Putamen (tissue), 1 donor: ENCODE data around the gene CLTRN.
"Not testable (repeated sequence)": the region's sequence is repeated elsewhere in the genome, so short reads cannot be mapped to it uniquely, and the experiment has no call there.

Source experiments
- DNase-seq: peaks from one replicate; pipeline ENCODE4 v3.0.0-alpha.2; 2016; ENCODE audit warnings: low spot score

The CLTRN gene

GRCh38 chrX:15664487-15665444, at the start of gene CLTRN:
Gene CLTRN (minus strand): TSS chrX:15664805. CDS start chrX:15664775, 30 bp downstream.
- DNase-seq, result no peak

- DNase-seq, result not testable (repeated sequence)
Observed at GRCh38 chrX:15704273-15704672, 39.7 kb upstream of the CLTRN start.

- DNase-seq, result not testable (repeated sequence)
Observed at GRCh38 chrX:15703809-15704208, 39.2 kb upstream of the CLTRN start.

GRCh38 chrX:15702488-15703371, 38.1 kb upstream of the CLTRN start:
- DNase-seq, result no peak

GRCh38 chrX:15696516-15696915, 31.9 kb upstream of the CLTRN start:
- no peak for DNase-seq

GRCh38 chrX:15694941-15695451, 30.4 kb upstream of the CLTRN start:
- no peak for DNase-seq

GRCh38 chrX:15686818-15687685, 22.4 kb upstream of the CLTRN start:
- peak; percentile 32 for DNase-seq

GRCh38 chrX:15683193-15683592, 18.6 kb upstream of the CLTRN start:
- DNase-seq, result no peak

GRCh38 chrX:15681433-15681832, 16.8 kb upstream of the CLTRN start:
- DNase-seq, result no peak

GRCh38 chrX:15680401-15680800, 15.8 kb upstream of the CLTRN start:
- DNase-seq, result no peak

- peak; percentile 59 for DNase-seq
Observed at GRCh38 chrX:15679246-15679645, 14.6 kb upstream of the CLTRN start.

- DNase-seq, result no peak
Observed at GRCh38 chrX:15678339-15678738, 13.7 kb upstream of the CLTRN start.

GRCh38 chrX:15676886-15677285, 12.3 kb upstream of the CLTRN start:
- DNase-seq, result no peak

- peak; percentile 82 for DNase-seq
Observed at GRCh38 chrX:15675490-15675921, 10.9 kb upstream of the CLTRN start.

- DNase-seq, result peak; percentile 88
Observed at GRCh38 chrX:15674841-15675489, 10.4 kb upstream of the CLTRN start.

GRCh38 chrX:15674514-15674840, 9.9 kb upstream of the CLTRN start:
- no peak for DNase-seq

GRCh38 chrX:15673970-15674369, 9.4 kb upstream of the CLTRN start:
- no peak for DNase-seq

GRCh38 chrX:15672881-15673280, 8.3 kb upstream of the CLTRN start:
- no peak for DNase-seq

GRCh38 chrX:15663439-15663838, 1.2 kb downstream of the CLTRN start:
- no peak for DNase-seq

GRCh38 chrX:15654804-15655203, 9.8 kb downstream of the CLTRN start:
- not testable (repeated sequence) for DNase-seq

- no peak for DNase-seq
Observed at GRCh38 chrX:15653961-15654360, 10.6 kb downstream of the CLTRN start.
